ENCODE data around the gene SUSD5.

SUSD5 gene

DNA sequence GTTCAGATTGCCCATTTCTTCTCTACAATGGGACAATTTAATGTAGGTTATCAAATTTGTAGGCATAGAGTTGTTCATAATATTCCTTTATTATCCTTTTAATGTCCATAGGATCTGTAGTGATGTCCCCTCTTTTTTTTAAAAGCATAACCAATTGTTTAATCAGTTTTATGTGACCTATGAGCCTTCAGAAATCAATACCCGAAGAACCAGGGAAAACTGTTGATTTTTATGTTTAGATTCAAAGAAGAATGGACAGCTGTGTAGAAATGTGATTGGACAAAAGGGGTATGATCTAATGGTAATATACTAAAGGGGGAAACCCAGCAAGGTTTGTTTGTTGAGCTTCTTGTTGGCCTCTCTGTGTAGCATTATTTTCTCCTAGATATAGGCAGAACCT, 39.5 kb downstream of the SUSD5 start:
- TF ChIP-seq, protein P1, sequence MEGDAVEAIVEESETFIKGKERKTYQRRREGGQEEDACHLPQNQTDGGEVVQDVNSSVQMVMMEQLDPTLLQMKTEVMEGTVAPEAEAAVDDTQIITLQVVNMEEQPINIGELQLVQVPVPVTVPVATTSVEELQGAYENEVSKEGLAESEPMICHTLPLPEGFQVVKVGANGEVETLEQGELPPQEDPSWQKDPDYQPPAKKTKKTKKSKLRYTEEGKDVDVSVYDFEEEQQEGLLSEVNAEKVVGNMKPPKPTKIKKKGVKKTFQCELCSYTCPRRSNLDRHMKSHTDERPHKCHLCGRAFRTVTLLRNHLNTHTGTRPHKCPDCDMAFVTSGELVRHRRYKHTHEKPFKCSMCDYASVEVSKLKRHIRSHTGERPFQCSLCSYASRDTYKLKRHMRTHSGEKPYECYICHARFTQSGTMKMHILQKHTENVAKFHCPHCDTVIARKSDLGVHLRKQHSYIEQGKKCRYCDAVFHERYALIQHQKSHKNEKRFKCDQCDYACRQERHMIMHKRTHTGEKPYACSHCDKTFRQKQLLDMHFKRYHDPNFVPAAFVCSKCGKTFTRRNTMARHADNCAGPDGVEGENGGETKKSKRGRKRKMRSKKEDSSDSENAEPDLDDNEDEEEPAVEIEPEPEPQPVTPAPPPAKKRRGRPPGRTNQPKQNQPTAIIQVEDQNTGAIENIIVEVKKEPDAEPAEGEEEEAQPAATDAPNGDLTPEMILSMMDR (conservative IDR thresholded peaks at IDR 0.05; ENCODE audit: low read depth, low read length), result no peak
- Histone ChIP-seq H3K4me3 (IDR thresholded peaks at IDR 0.05; ENCODE audit: insufficient read depth, low read depth, low read length) (no peak overlapping the region), H3K9ac (no peak overlapping the region), H3K36me3 (ENCODE audit: insufficient read depth) (no peaks in the 10 kb centered on the region), H2AFZ (ENCODE audit: low read depth) (no peak overlapping the region), H3K27ac (no peak overlapping the region), H3K79me2 (ENCODE audit: insufficient read depth, low read depth) (no peaks in the 10 kb centered on the region), H3K4me1 (ENCODE audit: low read depth, poor library complexity, severe bottlenecking) (no peaks in the 10 kb centered on the region), H3K4me2 (no peak overlapping the region), H4K20me1 (ENCODE audit: insufficient read depth) (no peaks in the 10 kb centered on the region), H3K27me3 (ENCODE audit: insufficient read depth, low read depth) (no peaks in the 10 kb centered on the region)

DNA sequence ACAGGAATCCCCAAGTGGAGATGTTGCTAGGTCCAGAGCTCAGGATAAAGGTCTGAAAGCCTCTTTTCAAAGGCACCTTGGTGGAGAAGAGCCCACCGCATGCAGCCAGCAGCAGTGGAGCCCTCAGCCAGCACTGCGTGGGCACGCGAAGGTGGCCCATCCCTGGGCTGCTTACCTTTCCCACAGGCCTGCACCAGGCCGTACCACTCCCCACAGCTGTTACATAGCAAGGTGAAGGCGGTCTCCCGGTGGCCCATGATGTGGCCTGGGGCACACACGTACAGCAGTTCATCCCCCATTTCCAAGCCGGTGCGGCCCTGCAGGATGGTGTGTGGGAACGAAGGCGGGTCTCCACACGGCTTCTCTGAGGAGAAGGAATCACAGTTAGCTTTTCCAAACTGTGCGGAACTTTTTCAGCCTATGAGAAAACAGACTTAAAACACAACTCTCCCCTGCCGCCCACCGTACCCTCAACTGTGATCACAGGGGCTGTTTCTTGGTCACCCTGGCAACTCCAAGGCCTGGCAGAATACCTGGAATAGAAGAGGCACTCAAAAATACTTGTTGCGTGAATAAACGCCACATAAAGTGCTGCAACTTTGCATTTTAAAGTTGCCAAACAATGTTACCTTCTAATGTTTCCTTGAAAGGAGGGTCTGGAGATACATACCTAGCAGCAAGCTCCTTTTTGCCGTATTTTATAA, 43.7 kb downstream of the SUSD5 start:
- H3K27ac ChIP-seq, result no peak overlapping the region
- H3K27me3 ChIP-seq (ENCODE audit: insufficient read depth, low read depth), result no peaks in the 10 kb centered on the region
- no peaks in the 10 kb centered on the region for H3K79me2 ChIP-seq (ENCODE audit: insufficient read depth, low read depth)
- H3K4me2 ChIP-seq, result no peak overlapping the region
- TF ChIP-seq, protein P1 (conservative IDR thresholded peaks at IDR 0.05; ENCODE audit: low read depth, low read length), result no peak
- H2AFZ ChIP-seq (ENCODE audit: low read depth), result no peak overlapping the region
- no peaks in the 10 kb centered on the region for H4K20me1 ChIP-seq (ENCODE audit: insufficient read depth)
- no peak overlapping the region for H3K9ac ChIP-seq
- H3K4me3 ChIP-seq (IDR thresholded peaks at IDR 0.05; ENCODE audit: insufficient read depth, low read depth, low read length), result no peak overlapping the region
- H3K36me3 ChIP-seq (ENCODE audit: insufficient read depth), result no peaks in the 10 kb centered on the region
- H3K4me1 ChIP-seq (ENCODE audit: low read depth, poor library complexity, severe bottlenecking), result no peaks in the 10 kb centered on the region

DNA sequence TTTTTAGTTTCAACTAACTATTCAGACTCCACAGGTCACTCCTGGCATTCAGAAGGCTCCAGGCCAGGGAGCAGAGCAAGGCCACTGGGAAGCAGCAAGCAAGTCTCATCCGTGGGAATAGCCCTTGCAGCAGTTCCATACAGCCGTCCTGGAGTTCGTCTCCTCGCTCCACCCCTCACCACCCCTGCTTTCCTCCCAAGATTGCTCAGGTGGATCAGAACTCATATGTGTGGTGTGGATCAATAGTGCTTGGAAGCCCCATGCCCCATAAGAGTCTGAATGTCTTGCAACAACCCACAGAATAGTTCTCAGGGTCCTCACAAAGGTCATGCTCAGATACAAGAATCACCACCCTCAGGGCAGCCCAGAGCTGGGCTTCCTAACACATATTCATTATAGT, 44.5 kb downstream of the SUSD5 start:
- TF ChIP-seq, protein P1 (conservative IDR thresholded peaks at IDR 0.05; ENCODE audit: low read depth, low read length), result no peak
- no peak overlapping the region for H3K4me2 ChIP-seq
- no peaks in the 10 kb centered on the region for H3K4me1 ChIP-seq (ENCODE audit: low read depth, poor library complexity, severe bottlenecking)
- H3K36me3 ChIP-seq (ENCODE audit: insufficient read depth), result no peaks in the 10 kb centered on the region
- no peak overlapping the region for H3K9ac ChIP-seq
- H3K27me3 ChIP-seq (ENCODE audit: insufficient read depth, low read depth), result no peaks in the 10 kb centered on the region
- H4K20me1 ChIP-seq (ENCODE audit: insufficient read depth), result no peaks in the 10 kb centered on the region
- no peak overlapping the region for H3K4me3 ChIP-seq (IDR thresholded peaks at IDR 0.05; ENCODE audit: insufficient read depth, low read depth, low read length)
- H2AFZ ChIP-seq (ENCODE audit: low read depth), result no peak overlapping the region
- H3K79me2 ChIP-seq (ENCODE audit: insufficient read depth, low read depth), result no peaks in the 10 kb centered on the region
- H3K27ac ChIP-seq, result no peak overlapping the region

DNA sequence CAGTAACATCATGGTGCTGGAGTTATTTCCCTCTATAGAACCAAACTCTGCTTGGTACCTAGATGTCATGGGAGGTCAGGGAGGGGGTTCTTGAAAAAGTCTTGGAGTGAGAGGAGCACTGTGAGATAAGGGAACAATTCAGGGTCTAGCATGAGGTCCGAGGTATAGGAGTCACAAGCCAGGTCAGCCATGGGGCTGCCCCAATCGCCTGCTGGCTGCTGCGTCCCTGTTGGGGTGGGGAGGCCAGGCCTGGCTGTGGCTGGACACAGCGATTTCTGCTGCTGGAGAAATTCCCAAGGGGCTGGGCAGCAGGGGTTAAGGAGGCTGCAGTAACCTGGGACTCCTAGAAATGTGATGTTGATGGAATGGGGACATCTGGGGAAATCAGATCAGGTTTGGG, 44.9 kb downstream of the SUSD5 start:
- H4K20me1 ChIP-seq (ENCODE audit: insufficient read depth), result no peaks in the 10 kb centered on the region
- TF ChIP-seq, protein P1 (conservative IDR thresholded peaks at IDR 0.05; ENCODE audit: low read depth, low read length), result no peak

More for the DNA sequence above, 44.9 kb downstream of the SUSD5 start:
- Histone ChIP-seq H3K27me3 (ENCODE audit: insufficient read depth, low read depth) (no peaks in the 10 kb centered on the region), H3K27ac (no peak overlapping the region), H2AFZ (ENCODE audit: low read depth) (no peak overlapping the region), H3K4me1 (ENCODE audit: low read depth, poor library complexity, severe bottlenecking) (no peaks in the 10 kb centered on the region), H3K9ac (no peak overlapping the region), H3K79me2 (ENCODE audit: insufficient read depth, low read depth) (no peaks in the 10 kb centered on the region), H3K4me2 (no peak overlapping the region), H3K36me3 (ENCODE audit: insufficient read depth) (no peaks in the 10 kb centered on the region), H3K4me3 (IDR thresholded peaks at IDR 0.05; ENCODE audit: insufficient read depth, low read depth, low read length) (no peak overlapping the region)
